GM19025 (cell line): ENCODE measurements around the gene EOLA2.
"Not testable (repeated sequence)": the region's sequence is repeated elsewhere in the genome, so short reads cannot be mapped to it uniquely, and the experiment has no call there.

ENCODE experiments used
- ATAC-seq: cut with Tn5 transposase; IDR thresholded peaks from one replicate; pipeline ENCODE4 v1.9.1; 2021; ENCODE audit warnings: mild to moderate bottlenecking, low read depth, moderate library complexity; ENCODE audit not compliant: unreplicated experiment

Gene EOLA2

GRCh38 chrX:149938427-149938880, at the start of gene EOLA2:
EOLA2 (minus strand) TSS chrX:149938491; CDS start chrX:149933874, 4,617 bp downstream.
- peak; percentile 63 for ATAC-seq

- no peak for ATAC-seq
Measured at GRCh38 chrX:149987613-149988012, 49.3 kb upstream of the EOLA2 start.

DNA sequence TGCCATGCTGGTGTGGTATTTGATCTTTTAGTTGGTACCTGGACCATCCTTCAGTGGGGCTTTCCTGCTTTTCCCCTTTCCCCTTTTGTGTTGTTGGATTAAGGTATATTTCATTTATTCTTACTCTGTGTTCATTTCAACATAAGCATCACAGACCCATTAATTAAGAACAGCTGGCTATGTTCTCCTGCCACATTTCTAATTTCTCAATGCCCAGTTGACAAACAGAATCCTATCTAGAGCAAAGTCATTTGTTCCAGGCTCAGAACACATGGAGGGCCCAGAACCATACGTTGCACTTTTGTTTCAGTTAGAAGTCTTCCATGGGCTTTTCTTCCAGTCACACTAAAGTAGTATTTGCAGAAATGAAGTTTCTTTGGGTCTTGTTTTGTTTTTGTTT, 46.1 kb upstream of the EOLA2 start:
- ATAC-seq, result no peak

- ATAC-seq, result no peak
Measured at GRCh38 chrX:149982310-149982709, 44.0 kb upstream of the EOLA2 start.

DNA sequence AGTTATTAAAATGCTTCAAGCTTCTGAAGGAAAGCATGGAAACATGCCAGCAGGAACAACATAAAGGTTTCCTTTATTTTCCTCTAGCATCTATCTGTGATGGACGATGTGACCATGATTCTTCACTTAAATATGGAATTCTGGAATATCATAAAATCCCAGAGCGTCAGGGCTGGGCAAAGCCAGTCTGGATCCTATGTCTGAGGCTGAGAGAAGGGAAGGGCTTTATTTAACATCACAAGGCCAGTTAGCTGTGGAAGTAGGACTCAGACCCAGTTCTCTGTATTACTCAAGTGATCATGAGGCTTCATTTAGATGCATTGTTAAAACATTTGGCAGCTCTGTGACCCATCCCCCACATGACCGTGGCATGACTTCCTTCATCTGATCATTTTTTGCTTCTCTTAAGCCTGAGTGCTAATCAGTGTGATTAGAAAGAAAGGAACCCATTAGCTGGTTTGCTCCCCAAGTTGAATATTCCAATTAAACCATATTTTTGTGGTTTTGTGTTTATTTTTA, 40.9 kb upstream of the EOLA2 start:
- no peak for ATAC-seq

DNA sequence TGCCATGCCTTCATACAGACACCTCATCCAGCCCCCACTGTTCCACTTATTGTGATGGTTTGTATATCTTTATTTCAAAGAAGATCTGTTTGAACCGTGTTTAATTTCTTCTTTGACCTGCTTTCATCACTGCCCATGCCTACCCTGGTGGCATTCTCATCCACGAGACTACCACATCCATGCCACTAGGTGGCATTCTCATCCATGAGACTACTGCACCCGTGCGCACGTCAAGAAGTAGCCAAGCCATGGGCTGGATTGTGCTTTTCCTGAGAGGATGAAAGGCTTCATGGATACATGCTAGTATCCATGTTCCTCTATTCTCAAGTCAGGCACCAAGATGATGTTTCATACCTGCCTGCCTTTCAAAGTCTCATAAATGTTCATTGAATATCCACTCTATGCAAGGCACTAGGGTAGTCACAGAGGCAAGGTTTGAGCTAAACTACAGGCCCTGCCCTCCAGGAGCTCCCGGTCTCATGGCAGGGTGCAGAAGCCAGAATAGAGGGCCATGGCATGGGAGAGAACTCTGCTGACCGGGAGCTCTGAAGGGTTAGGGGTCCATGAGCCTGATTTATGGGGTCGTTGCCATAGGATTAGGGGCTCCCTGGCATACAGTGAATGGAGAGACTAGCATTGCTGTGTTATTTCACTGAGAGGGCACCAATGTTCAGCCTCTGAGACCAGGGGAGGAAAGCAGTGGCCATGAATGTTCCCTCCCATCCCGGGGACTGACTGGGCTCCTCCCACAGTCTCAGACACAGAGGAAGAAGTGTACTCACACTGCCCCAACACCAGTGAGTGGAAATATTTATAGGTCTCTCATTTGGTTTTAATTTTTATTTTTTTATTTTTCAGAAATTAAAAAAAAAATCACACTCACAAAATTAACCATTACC, 24.8 kb upstream of the EOLA2 start:
- no peak for ATAC-seq

DNA sequence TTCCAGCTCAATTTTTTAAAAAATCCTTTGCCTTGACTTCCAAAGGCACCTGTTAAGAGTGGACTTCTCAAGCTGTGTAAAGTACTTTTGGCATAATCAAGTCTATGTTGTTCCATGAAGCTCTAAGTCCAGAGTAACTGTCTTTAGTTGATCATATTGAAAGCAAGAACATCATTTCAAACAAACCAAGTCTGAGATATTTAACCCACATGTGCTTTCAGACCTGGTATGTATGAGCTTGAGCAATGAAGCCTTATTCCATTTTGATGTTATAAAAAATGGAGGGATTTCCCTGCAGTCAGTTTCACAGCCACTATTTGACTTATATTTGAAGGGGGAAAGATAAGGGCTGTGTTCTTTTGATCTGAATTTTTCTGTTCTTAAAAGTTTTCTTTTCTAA, 23.7 kb upstream of the EOLA2 start:
- no peak for ATAC-seq

GRCh38 chrX:149961572-149961971, 23.3 kb upstream of the EOLA2 start:
- ATAC-seq, result no peak

DNA sequence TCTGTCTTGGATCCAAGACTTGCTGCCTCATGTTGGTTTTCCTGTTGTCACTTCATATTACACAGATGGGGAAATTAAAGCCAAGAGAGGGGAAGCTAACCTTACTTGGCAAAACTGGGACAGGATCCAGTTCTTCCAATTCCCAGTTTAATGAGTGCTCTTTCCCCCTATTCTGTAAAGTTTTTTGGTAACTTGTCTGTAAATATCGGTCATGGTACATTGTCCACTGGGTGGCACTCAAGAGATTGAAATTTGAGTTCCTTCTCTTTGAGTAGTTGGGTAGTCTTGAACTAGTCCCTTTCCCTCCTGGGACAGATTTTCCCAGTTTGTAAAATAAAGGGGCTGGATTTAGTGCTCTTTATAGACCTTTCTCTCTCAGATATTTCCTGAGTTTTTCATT, 12.4 kb upstream of the EOLA2 start:
- no peak for ATAC-seq

DNA sequence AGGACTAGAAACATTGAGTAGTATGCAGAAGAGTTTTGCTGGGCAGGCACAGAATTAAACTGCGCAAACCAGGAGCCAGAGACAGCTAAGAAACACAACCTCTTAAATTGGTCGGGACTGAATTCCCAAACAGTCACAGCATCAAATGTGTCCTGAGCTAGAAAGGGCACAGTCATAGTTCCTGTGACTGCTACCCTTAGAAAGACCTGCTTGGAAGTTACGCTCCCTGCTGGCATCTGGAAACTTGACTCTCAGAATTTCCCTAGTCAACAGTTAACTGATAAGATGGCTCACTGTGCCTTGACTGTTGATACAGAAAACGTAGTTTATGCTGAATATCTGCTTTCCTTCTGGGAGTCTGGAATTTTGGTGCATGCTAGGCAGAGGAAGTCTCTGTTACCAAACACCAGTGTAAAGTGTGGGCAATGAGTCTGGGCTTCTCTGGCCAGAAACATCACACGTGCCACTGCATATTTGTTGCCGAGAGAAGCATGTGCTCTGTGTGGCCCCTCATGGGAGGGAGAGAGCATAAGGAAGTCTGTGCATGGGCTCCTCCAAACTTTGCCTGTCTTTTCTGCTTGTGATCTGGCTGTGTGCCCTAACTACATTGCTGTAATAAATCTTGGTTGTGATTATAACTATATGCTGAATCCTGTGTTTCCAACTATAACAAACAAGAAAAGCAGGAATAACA, 11.6 kb upstream of the EOLA2 start:
- no peak for ATAC-seq

DNA sequence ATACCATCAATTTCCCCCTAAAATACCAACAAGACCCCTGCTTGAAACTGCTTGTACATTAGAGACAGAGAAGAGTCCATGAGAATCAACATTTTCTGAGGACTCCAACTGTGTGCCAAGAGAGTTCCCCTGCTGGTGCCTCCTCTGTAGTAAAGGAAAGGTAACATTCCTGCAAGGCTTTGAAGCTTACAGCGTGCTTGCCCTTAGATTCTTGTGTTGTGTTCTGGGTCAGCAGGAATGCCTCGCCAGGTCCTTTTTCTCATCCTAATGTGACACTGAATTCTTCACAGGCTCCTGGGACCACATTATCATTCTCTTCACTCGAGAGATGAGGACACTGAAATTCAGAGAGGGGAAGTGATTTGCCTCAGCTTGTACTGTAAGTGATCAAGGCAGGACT, 9.7 kb upstream of the EOLA2 start:
- no peak for ATAC-seq

GRCh38 chrX:149946932-149947331, 8.6 kb upstream of the EOLA2 start:
- ATAC-seq, result not testable (repeated sequence)

GRCh38 chrX:149945820-149946219, 7.5 kb upstream of the EOLA2 start:
- not testable (repeated sequence) for ATAC-seq

DNA sequence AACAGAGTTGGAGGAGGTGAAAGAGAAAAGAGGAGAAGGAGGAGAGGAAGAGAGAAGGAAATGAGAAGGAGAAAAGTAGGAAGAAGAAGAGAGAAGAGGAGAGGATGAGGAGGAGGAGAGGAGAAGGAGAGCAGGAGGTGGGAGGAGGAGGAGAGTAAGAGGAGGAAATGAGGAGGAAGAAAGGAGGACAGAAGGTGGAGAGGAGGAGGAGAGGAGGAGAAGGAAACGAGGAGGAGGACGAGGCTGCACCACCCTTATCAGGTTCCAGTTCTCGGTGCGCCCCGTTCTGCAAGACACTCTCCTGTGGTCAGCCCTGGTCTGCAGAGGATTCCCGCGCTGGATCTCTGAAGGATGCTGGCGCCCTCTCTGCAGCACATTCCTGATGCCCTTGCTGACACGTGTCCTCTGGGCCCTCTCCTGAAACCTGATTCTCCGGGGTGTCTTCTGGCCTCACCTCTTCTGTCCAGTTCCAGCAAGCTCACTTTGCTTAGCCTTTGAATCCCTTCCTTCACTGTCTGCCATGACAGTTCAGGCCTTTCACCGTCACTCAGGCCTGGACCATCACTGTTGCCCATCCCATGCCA, 6.9 kb upstream of the EOLA2 start:
- ATAC-seq, result not testable (repeated sequence)

- ATAC-seq, result not testable (repeated sequence)
Measured at GRCh38 chrX:149940674-149941024, 2.4 kb upstream of the EOLA2 start.

GRCh38 chrX:149939905-149940673, 1.8 kb upstream of the EOLA2 start:
- peak; percentile 41 for ATAC-seq

- peak; percentile 2 for ATAC-seq
Measured at GRCh38 chrX:149939655-149939904, 1.3 kb upstream of the EOLA2 start.

DNA sequence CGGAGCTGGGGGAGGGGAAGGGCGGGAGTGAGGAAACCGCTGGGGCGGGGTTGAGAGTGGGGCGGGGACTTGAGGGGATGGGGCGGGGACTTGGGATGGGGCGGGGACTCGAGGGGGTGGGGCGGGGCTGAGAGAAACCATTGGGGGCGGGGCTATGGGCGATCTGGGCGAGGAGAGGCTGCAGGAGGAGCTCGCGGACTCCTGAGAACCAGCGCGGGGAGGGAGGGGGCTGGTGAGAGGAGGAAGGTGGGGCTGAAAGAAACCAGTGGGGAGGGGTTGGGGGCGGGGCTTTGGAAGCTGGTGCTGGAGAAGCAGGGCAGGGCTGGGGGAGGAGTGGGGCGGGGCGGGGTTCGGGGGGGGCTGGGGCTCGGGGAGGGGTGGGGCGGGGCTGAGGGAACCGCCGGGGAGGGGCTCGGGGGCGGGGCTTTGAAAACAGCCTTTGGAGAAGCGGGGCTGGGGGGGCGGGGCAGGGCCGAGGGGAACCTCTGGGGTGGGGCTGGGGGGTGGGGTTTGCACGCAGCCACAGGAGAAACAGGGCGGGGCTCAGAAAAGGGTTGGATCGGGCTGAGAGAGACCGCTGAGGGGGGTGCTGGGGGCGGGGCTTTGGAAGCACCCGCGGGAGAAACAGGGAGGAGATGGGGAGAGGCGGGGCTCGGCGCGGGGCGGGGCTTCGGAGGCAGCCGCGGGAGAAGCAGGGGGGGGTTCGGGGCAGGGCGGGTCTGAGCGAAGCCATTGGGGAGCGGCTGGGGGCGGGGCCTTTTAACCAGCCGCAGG, 777 bp upstream of the EOLA2 start:
- no peak for ATAC-seq

DNA sequence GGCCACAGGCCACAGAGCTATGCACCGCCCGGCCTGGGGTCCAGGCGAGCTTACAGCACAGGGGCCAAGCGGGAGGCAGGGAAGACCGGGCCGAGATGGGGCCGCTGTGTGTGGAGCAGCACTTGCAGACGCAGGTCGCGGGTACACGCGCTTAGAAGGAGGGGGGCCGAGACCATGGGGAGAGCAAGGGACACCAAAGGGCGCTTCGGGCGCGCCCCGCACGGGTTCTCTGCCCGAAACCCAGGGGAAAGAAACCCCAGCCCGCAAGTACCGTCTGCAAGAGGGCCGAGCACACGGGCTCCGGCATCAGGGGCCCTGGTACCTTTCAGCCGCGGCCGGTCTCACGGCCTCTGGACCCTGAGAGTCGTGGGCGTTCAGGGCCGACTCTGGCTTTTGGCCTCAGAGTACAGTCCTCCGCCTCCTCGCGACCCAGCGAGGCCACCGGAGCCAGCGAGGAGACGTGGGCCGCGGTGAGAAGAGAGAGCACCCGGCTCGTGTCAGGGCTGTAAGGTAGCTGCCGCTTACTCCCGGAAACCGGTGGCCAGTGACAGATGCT, 342 bp downstream of the EOLA2 start:
- ATAC-seq, result peak; percentile 0

- not testable (repeated sequence) for ATAC-seq
Measured at GRCh38 chrX:149937328-149937727, 963 bp downstream of the EOLA2 start.
